Natural killer cell (primary cell): ENCODE data around the gene CDH16. TPM values are rescaled to one million over a fixed set of nuclear protein-coding genes. Genes with fewer than 3 reads are reported as not detected.
A peak's percentile ranks its signal among the peaks of the same experiment; 100 is the strongest.

Source experiments
- ATAC-seq, 3 donors: fragments of 150-1000 bp in 2 of 3; fragments of 200-7000 bp in 1 of 3; cut with Tn5 transposase; 1 replicate in 1 of 3; 2 replicates in 2 of 3; pipeline ENCODE4 v1.10.0; 2021; ENCODE audit warnings: mild to moderate bottlenecking in 2 of 3, moderate library complexity in 2 of 3
- DNase-seq, 2 donors: peaks; one replicate each; pipeline versions ENCODE4 v3.0.0 to v3.0.0-alpha.2; 2013 to 2021; ENCODE audit warnings: mixed read lengths in 1 of 2
- H3K27ac ChIP-seq: one replicate; pipeline ENCODE4 v1.5.1; 2013; ENCODE audit warnings: mild to moderate bottlenecking, low read length
- H3K27me3 ChIP-seq: one replicate; pipeline ENCODE4 v1.6.1; 2013; ENCODE audit warnings: low read length; ENCODE audit not compliant: control insufficient read depth, insufficient read depth
- H3K36me3 ChIP-seq: one replicate; pipeline ENCODE4 v1.6.1; 2013; ENCODE audit warnings: low read length; ENCODE audit not compliant: control insufficient read depth, insufficient read depth
- H3K4me1 ChIP-seq: one replicate; pipeline ENCODE4 v1.6.1; 2013; ENCODE audit warnings: low read length; ENCODE audit not compliant: control insufficient read depth, insufficient read depth
- H3K4me3 ChIP-seq: one replicate; pipeline ENCODE4 v1.5.1; 2013; ENCODE audit warnings: low read length
- H3K9me3 ChIP-seq: one replicate; pipeline ENCODE4 v1.6.1; 2013; ENCODE audit warnings: low read length; ENCODE audit not compliant: control insufficient read depth, insufficient read depth
- H3K27ac Mint-ChIP-seq, 2 donors: one replicate each; pipeline ENCODE4 v1.8.0; 2022; ENCODE audit warnings: mild to moderate bottlenecking in 2 of 2, mixed read lengths in 2 of 2, moderate library complexity in 1 of 2
- H3K27me3 Mint-ChIP-seq, 2 donors: one replicate each; pipeline ENCODE4 v1.8.0; 2022; ENCODE audit warnings: low read depth in 2 of 2, mixed read lengths in 2 of 2
- H3K36me3 Mint-ChIP-seq: one replicate; pipeline ENCODE4 v1.8.0; 2022; ENCODE audit warnings: mixed read lengths
- H3K4me1 Mint-ChIP-seq, 2 donors: one replicate each; pipeline ENCODE4 v1.8.0; 2022; ENCODE audit warnings: mixed read lengths in 2 of 2
- H3K4me3 Mint-ChIP-seq: one replicate; pipeline ENCODE4 v1.8.0; 2022; ENCODE audit warnings: mild to moderate bottlenecking, moderate library complexity, mixed read lengths
- H3K9me3 Mint-ChIP-seq, 2 donors: one replicate each; pipeline ENCODE4 v1.8.0; 2022; ENCODE audit warnings: mixed read lengths in 2 of 2
- CTCF ChIP-seq: fragments of 200-600 bp; IDR thresholded peaks from one replicate; pipeline ENCODE4 v1.8.0; 2022; ENCODE audit warnings: antibody characterized with exemption
- WGBS: methylation state at CpG from one replicate; pipeline ENCODE4 v1.1.7; 2013; ENCODE audit warnings: missing lambda C conversion rate; ENCODE audit not compliant: insufficient coverage; 5-methylcytosine and 5-hydroxymethylcytosine counted together
- intact Hi-C: fragments of 100-400 bp; cut with micrococcal nuclease; formaldehyde crosslinking; loops from one replicate; pipeline ENCODE4 v1.14.2; 2022
- total RNA-seq, 4 donors: library from RNA; stranded (reverse); fragments of 120-200 nt in 1 of 4; gene quantifications; one replicate each; pipeline versions ENCODE4 v1.2.3 to v1.2.4, GENCODE V29; 2013 to 2022

The CDH16 gene
- total RNA-seq, 3 donors from 2014 or later (not counting 1 experiment from before 2014, with no cell fraction given): not detected

- H3K27me3 ChIP-seq: no peaks in the 10 kb centered on the region
- H3K4me1 ChIP-seq: peaks cover 3% of the 10 kb centered on the region
- H3K4me1 Mint-ChIP-seq: peaks cover 0 to 9% of the 10 kb centered on the region in 2 donors
- no peak within 1 kb of the TSS for H3K4me3 ChIP-seq
- no peak within 1 kb of the TSS for H3K27ac Mint-ChIP-seq
- no peaks in the 10 kb centered on the region for H3K9me3 Mint-ChIP-seq
- H3K4me3 Mint-ChIP-seq: no peak within 1 kb of the TSS
- 79% methylated on average over 16 of the region's 16 CpGs for WGBS
- intact Hi-C loops: no loop called here
- TF ChIP-seq CTCF: peak; percentile 61
- ATAC-seq: peak; percentile 71 to 89 (median 84)
- no peak within 1 kb of the TSS for H3K27ac ChIP-seq
- H3K27me3 Mint-ChIP-seq: peaks cover 12 to 16% of the 10 kb centered on the region in 2 donors
- peak; percentile 31 to 72 for DNase-seq
- H3K9me3 ChIP-seq: no peaks in the 10 kb centered on the region
- H3K36me3 Mint-ChIP-seq: no peaks in the 10 kb centered on the region
- no peaks in the 10 kb centered on the region for H3K36me3 ChIP-seq
Observed at GRCh38 chr16:66961065-66961744, 42.5 kb upstream of the CDH16 start, which contains the start of gene CES3. TSS of gene CES3 (plus strand) at chr16:66961266. CDS start at chr16:66961308, 42 bp downstream.

GRCh38 chr16:66960270-66960669 is 41.6 kb upstream of the CDH16 start:
- ATAC-seq (no peak), DNase-seq (no peak)
- Histone ChIP-seq H3K9me3 (no peaks in the 10 kb centered on the region), H3K4me1 (peaks cover 3% of the 10 kb centered on the region), H3K4me3 (no peak overlapping the region), H3K36me3 (no peaks in the 10 kb centered on the region), H3K27ac (no peak overlapping the region), H3K27me3 (no peaks in the 10 kb centered on the region)
- WGBS: 82% methylated on average over 1 of the region's 1 CpG
- H3K9me3 Mint-ChIP-seq: no peaks in the 10 kb centered on the region
- peaks cover 10 to 14% of the 10 kb centered on the region in 2 donors for H3K27me3 Mint-ChIP-seq
- H3K36me3 Mint-ChIP-seq: no peaks in the 10 kb centered on the region
- peaks cover 0 to 9% of the 10 kb centered on the region in 2 donors for H3K4me1 Mint-ChIP-seq
- H3K4me3 Mint-ChIP-seq: no peak overlapping the region
- no peak overlapping the region for H3K27ac Mint-ChIP-seq
- TF ChIP-seq CTCF: no peak
- intact Hi-C loops: no loop called here

- ATAC-seq: no peak
- no peak overlapping the region for H3K27ac Mint-ChIP-seq
- H3K4me1 ChIP-seq: peaks cover 3% of the 10 kb centered on the region
- H3K36me3 ChIP-seq: no peaks in the 10 kb centered on the region
- no peaks in the 10 kb centered on the region for H3K27me3 ChIP-seq
- H3K27ac ChIP-seq: no peak overlapping the region
- intact Hi-C loops: no loop called here
- no peak for TF ChIP-seq CTCF
- DNase-seq: no peak
- H3K9me3 Mint-ChIP-seq: no peaks in the 10 kb centered on the region
- H3K36me3 Mint-ChIP-seq: no peaks in the 10 kb centered on the region
- H3K9me3 ChIP-seq: no peaks in the 10 kb centered on the region
- H3K27me3 Mint-ChIP-seq: peaks cover 6 to 9% of the 10 kb centered on the region in 2 donors
- peaks cover 0 to 9% of the 10 kb centered on the region in 2 donors for H3K4me1 Mint-ChIP-seq
- 60% methylated on average over 5 of the region's 5 CpGs for WGBS
- no peak overlapping the region for H3K4me3 ChIP-seq
- no peak overlapping the region for H3K4me3 Mint-ChIP-seq
Observed at GRCh38 chr16:66959704-66960161, 41.0 kb upstream of the CDH16 start.
